Activated CD4-positive, alpha-beta T cell treated with anti-CD3 and anti-CD28 coated beads for 4 hours (primary cell): ENCODE data around the gene FTCD.
A peak's percentile ranks its signal among the peaks of the same experiment; 100 is the strongest.
"Not testable (repeated sequence)": the region's sequence is repeated elsewhere in the genome, so short reads cannot be mapped to it uniquely, and the experiment has no call there.

ENCODE experiments used
- DNase-seq, 2 donors: peaks; one replicate each; pipeline ENCODE4 v3.0.0-alpha.2; 2020

FTCD gene

GRCh38 chr21:46170436-46171193 lies 15.2 kb upstream of the FTCD start:
- not testable (repeated sequence) for DNase-seq

- no peak for DNase-seq
Observed at GRCh38 chr21:46168659-46169386, 13.4 kb upstream of the FTCD start.

- no peak for DNase-seq
Observed at GRCh38 chr21:46168238-46168637, 12.9 kb upstream of the FTCD start.

GRCh38 chr21:46165098-46165497 lies 9.7 kb upstream of the FTCD start:
- no peak for DNase-seq

- DNase-seq, result no peak
Observed at GRCh38 chr21:46163380-46163779, 8.0 kb upstream of the FTCD start.

- no peak for DNase-seq
Observed at GRCh38 chr21:46161633-46162592, 6.5 kb upstream of the FTCD start.

- DNase-seq, result no peak
Observed at GRCh38 chr21:46160907-46161632, 5.7 kb upstream of the FTCD start.

GRCh38 chr21:46160657-46160906 lies 5.2 kb upstream of the FTCD start:
- no peak for DNase-seq

- DNase-seq, result no peak
Observed at GRCh38 chr21:46159841-46160656, 4.7 kb upstream of the FTCD start.

- no peak for DNase-seq
Observed at GRCh38 chr21:46159390-46159789, 4.0 kb upstream of the FTCD start.

- no peak for DNase-seq
Observed at GRCh38 chr21:46158666-46159300, 3.4 kb upstream of the FTCD start.

GRCh38 chr21:46157987-46158451 lies 2.6 kb upstream of the FTCD start:
- DNase-seq, result no peak

- DNase-seq, result no peak
Observed at GRCh38 chr21:46157396-46157986, 2.1 kb upstream of the FTCD start.

GRCh38 chr21:46156678-46157077 lies 1.3 kb upstream of the FTCD start:
- no peak for DNase-seq

- no peak for DNase-seq
Observed at GRCh38 chr21:46156378-46156645, 933 bp upstream of the FTCD start.

GRCh38 chr21:46154955-46155513 lies 345 bp downstream of the FTCD start:
- no peak for DNase-seq

- no peak for DNase-seq
Observed at GRCh38 chr21:46154155-46154954, 1.0 kb downstream of the FTCD start.

GRCh38 chr21:46153247-46154154 lies 1.9 kb downstream of the FTCD start:
- DNase-seq, result peak in 1 of 2 donors; percentile 34

- no peak for DNase-seq
Observed at GRCh38 chr21:46152927-46153246, 2.5 kb downstream of the FTCD start.
